H54 (cell line): ENCODE results near the gene MRPL42.
A peak's percentile ranks its signal among the peaks of the same experiment; 100 is the strongest.
"Not testable (repeated sequence)": the region's sequence is repeated elsewhere in the genome, so short reads cannot be mapped to it uniquely, and the experiment has no call there.

ENCODE experiments used
- DNase-seq: peaks from one replicate; pipeline ENCODE4 v3.0.0; 2011; ENCODE audit warnings: low spot score, mixed read lengths; ENCODE audit not compliant: insufficient read length
- FAIRE-seq: peaks from 3 replicates; lab custom pipeline; 2011; peaks lifted over from hg19 to GRCh38; lab: Jason Lieb, UNC
- POLR2A ChIP-seq: IDR thresholded peaks from 2 replicates; pipeline ENCODE4 v1.6.1; 2011; ENCODE audit warnings: low read depth, mild to moderate bottlenecking, low read length

The MRPL42 gene

DNA sequence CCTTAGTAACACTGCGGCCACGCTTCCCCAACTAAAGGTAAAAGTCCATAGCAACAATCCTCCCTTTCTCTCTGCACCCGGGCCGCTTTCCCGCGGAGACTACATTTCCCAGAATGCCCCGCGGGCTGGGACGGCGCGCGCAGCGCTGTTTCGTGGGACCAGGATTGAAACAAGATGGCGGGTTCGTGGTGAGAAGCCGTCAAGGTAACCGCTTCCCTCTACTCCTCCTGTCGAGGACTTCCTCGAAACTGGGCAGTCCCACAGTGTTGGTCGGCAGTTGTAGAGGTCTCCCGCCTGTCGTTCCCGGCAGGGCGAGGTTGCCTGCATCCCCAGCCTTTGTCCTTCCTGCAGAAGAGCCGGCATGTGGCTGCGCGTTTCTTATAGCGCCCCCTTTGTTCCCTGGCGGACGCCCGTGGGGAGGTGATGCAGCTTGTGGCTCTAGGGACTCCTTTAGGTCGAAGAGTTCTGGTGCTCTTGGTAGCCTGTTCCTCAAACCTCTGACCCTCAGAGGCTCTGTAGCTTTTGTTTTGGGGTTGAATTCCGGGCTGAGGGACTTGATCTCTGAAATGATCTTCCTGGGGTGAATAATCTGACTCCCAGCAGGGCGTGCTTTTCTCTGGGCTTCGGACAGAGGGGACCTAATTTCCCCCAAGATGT, at the start of gene MRPL42:
TSS of gene MRPL42 (plus strand) at position 164 of the 657 bp plus-strand sequence. CDS start 1,772 bp downstream, outside the sequence.
- FAIRE-seq, result peak; percentile 23
- peak; percentile 72; the same call in 1 of the 2 replicates for TF ChIP-seq POLR2A
- peak; percentile 67 for DNase-seq

DNA sequence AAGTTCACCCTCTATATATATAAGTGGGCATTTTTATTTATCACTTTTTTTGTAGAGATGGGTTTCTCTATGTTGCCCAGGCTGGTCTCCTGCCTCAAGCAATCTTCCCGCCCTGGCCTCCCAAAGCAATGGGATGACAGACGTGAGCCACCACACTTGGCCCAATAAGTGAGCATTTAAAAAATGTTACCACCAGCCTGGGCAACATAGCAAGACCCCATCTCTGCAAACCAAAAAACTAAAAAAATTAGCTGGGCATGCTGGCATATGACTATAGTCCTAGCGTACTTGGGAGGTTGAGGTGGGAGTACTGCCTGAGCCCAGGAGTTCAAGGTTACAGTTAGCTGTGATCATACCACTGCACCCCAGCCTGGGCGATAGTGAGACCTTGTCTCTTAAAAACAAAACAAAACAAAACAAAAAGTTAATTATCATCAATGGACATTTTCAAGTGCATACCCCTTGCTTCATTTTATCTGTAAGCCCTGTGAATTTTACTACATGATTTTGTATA, 49.3 kb upstream of the MRPL42 start:
- TF ChIP-seq POLR2A, result no peak
- FAIRE-seq (no peak), DNase-seq (no peak)

DNA sequence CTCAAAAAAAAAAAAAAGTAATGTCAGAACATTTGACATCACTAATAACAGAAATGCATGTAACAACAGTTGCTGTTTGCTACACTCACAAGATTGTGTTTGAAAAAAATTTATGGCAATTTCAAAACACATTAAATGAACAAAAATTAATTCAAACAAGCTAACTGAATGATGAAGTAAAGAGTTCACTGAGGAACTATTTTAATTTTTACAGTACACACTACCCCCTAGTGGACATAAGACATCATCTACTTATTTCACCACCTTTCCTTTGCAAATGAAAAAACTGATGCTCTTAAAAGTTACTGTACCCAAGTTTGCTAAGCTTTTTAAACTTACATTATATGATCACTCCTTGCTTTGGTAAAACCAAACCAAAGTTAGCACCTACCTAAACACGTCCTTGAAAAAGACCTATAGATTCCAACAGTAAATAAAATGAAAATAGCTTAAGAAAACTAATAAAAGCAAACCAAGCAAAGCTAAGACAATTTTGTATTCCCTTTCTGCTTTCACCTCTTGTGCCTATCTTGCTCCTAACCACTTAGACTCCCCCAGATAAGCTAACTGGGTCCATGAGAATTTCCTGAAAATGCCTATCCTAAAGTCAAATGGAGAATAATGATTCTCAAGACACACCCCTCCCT, 47.8 kb upstream of the MRPL42 start:
- TF ChIP-seq POLR2A, result no peak
- FAIRE-seq, result peak; percentile 86
- no peak for DNase-seq

DNA sequence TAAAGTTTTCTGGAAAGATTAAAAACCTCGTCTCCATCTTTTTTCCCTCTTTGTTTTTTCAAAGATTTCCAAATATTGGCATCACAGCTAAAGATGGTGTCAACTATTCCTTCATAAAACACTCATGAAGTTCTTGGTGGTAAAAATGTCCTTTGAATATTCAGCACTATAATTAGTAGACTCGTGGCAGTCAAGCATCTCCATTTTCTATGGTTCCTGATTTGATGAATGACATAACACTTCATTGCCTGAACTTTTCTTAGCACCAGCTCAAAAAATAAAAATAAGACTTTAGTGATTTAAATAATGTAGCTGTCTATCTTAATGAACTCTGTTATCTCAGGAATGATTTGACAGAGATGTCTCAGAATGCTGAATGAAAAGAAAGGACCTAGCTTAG, 45.3 kb upstream of the MRPL42 start:
- no peak for DNase-seq
- peak; percentile 48 for FAIRE-seq

DNA sequence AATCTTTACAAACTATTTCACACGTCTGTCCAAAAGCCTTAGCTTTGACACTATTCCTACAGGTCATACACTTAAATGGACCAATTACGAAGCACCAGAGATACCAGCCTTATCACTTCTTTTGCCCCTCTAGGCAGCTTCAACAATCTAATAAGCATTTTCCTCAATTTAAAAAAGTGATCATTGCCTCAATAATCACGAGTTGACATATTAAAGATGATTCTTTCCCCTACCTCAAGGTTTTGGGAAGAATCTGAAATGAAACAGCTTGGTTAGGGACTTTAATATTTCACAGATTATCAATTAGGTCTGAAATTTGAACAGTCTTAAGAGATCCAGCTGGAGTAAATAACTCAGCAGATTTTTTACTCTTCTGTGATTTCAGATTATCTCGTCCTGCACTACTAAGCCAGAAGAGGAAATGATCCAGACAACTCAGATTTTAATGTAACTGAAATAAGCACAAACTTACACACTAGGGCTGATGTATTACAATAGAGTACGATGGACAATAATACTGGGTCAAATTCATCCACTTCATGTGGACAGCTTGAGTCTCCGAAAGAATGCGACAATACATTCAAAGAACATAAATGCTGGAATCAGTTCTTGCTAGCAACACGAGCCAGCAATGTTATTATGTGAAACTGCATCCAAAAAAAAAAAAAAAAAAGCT, 41.4 kb upstream of the MRPL42 start:
- TF ChIP-seq POLR2A, result no peak
- DNase-seq (no peak), FAIRE-seq (no peak)

More for the DNA sequence above, 45.3 kb upstream of the MRPL42 start:
- TF ChIP-seq POLR2A, result no peak

DNA sequence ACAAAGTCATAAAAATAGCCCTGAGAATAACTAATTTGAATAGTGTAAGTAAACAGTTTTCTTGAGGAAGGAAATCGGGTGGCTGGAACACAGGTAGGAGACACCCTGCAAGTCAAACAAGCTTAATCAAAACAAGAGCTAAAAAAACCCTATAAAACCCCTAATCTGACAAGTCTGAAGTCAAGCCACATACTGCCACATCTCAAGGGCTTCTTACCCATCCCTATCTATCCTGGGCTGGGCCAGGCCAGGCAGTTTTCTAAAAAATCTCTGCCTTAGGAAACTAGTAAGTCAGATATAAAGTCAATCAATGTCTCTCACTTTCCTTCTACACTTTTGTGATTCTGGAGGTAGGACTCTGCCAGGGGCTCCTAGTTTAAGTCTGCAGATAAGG, 40.9 kb upstream of the MRPL42 start:
- no peak for DNase-seq
- no peak for TF ChIP-seq POLR2A
- FAIRE-seq, result no peak

DNA sequence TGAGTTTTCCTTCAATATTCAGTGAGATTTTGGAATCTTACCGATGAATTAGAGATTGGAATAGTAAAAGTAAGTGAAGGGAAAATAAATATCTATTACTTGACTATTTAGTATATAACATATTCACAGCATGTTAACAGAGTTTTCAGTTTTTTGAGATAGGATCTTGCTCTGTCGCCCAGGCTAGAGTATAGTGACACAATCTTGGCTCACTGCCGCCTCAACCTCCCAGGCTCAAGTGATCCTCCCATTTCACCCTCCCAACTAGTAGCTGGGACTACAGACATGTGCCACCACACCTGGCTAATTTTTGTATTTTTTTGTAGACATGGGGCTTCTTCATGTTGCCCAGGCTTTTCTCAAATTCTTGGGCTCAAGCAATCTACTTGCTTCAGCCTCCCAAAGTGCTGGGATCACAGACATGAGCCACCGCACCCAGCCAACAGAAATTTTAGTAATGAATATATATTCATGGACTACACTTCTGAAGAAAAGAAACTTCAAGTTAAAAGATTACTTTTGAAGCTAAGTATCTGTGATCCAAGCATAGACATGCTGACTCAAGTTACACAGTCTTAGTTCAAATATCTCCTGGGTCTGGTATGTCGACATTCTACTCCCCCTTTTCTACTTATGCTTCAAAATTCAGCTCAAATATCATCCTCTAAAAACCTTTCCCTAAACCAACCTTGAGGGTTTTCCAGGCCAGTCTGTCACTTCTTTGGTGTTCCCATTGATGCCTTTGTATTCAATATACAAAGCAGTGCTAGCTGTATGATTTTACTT, 39.3 kb upstream of the MRPL42 start:
- DNase-seq (no peak), FAIRE-seq (peak; percentile 11)
- TF ChIP-seq POLR2A, result no peak

DNA sequence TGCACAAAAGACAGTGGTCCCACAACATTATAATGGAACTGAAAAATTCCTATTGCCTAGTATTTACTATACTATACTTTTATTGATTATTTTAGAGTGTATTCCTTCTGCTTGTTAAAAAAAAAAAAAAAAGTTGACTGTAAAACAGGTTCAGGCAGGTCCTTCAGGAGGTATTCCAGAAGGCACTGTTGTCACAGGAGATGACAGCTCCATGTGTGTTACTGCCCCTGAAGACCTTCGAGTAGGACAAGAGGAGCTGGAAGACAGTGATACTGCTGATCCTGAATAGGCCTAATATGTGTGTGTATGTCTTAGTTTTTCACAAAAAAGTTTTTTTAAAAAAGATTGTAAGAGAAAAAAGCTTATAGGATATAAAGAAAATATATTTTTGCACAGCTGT, 37.9 kb upstream of the MRPL42 start:
- no peak for TF ChIP-seq POLR2A
- no peak for DNase-seq
- FAIRE-seq, result no peak

DNA sequence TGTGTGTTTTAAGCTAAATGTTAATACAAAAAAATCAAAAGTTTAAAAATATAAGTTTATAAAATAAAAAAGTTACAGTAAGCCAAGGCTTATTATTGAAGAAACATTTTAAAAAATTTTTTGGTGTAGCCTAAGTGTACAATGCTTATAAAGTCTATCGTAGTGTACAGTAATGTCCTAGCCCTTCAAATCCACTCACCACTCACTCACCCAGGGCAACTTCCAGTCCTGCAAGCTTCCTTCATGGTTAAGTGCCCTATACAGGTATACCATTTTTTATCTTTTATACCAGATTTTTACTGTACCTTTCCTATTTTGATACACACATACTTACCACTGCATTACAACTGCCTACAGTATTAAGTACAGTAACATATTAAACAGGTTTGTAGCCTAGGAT, 37.5 kb upstream of the MRPL42 start:
- TF ChIP-seq POLR2A, result no peak
- DNase-seq, result no peak
- FAIRE-seq, result no peak

DNA sequence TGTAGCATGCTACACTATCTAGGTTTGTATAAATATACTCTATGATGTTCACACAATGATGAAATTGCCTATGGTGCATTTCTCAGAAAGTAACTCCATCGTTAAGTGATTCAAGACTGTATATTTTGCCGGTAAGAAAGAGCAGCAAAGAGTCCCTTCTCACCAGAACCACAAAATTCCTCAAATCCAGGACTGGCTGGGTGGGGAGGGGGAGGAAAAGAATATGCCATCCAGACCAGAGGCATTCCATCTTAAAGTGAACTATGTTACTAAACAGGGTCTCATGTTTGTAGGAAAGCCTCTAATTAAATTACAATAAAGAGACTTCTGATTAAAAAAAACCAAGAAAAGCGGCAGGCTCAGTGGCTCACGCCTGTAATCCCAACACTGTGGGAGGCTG, 37.0 kb upstream of the MRPL42 start:
- TF ChIP-seq POLR2A, result no peak
- DNase-seq (no peak), FAIRE-seq (no peak)

GRCh38 chr12:93432031-93432430, 35.3 kb upstream of the MRPL42 start:
- DNase-seq, FAIRE-seq: not testable (repeated sequence)

DNA sequence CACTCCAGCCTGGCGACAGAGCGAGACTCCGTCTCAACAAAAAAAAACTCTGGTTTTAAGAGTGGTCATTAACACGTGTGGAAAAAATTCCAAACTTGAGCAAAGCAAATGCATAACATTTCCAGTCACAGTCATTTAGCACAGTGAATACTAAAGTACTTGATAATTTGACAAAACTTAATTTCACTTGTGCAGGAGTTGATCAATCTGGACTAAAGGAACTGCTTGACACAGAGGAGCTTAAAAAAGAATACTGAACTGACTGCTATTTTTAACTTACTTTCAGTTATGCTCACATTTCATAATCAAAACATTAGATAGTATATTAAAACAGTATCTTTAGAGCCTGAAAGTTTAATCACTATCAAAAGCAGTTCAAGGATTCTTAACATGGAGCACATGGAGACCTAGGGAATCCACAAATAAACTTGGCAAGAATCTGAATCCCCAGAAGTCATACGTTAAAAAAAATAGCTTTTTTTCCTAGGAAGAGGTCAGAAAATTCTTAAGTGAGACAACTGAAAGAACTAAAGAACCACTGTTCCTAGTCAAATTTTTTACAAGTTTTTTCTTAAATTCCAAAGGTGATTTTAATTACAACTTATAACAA, 33.0 kb upstream of the MRPL42 start:
- DNase-seq (no peak), FAIRE-seq (peak; percentile 27)
- TF ChIP-seq POLR2A, result no peak
